Chondrocyte (in vitro differentiated cells): ENCODE measurements around the gene INPP5K. TPM values are rescaled to one million over a fixed set of nuclear protein-coding genes. Genes with fewer than 3 reads are reported as not detected.

ENCODE experiments used
- DNase-seq: peaks from one replicate; pipeline ENCODE4 v3.0.0; 2021; ENCODE audit warnings: mixed read lengths, low spot score
- H3K27ac Mint-ChIP-seq: one replicate; pipeline ENCODE4 v1.8.0; 2021; ENCODE audit warnings: mild to moderate bottlenecking, moderate library complexity, mixed read lengths; ENCODE audit not compliant: unreplicated experiment
- H3K27me3 Mint-ChIP-seq: 2 replicates; pipeline ENCODE4 v1.8.0; 2021; ENCODE audit warnings: low read depth, mixed read lengths
- H3K36me3 Mint-ChIP-seq: 2 replicates; pipeline ENCODE4 v1.8.0; 2021; ENCODE audit warnings: low read depth, mixed read lengths
- H3K4me1 Mint-ChIP-seq: 2 replicates; pipeline ENCODE4 v1.8.0; 2021; ENCODE audit warnings: low read depth, mild to moderate bottlenecking, mixed read lengths
- H3K4me3 Mint-ChIP-seq: one replicate; pipeline ENCODE4 v1.8.0; 2021; ENCODE audit warnings: mild to moderate bottlenecking, moderate library complexity, mixed read lengths; ENCODE audit not compliant: unreplicated experiment
- H3K9me3 Mint-ChIP-seq: 2 replicates; pipeline ENCODE4 v1.8.0; 2021; ENCODE audit warnings: low read depth, mixed read lengths
- CTCF ChIP-seq: fragments of 200-600 bp; sonication (generic); IDR thresholded peaks from 2 replicates; pipeline ENCODE4 v1.5.0; 2021; ENCODE audit warnings: antibody characterized with exemption, mild to moderate bottlenecking, moderate library complexity
- total RNA-seq: library from RNA; stranded (reverse); gene quantifications from 3 replicates; pipeline ENCODE4 v1.2.1, GENCODE V29; 2021

INPP5K gene
- total RNA-seq, 1 donor from 2014 or later: 34.3 TPM

GRCh38 chr17:1505586-1505985 lies 10.8 kb downstream of the INPP5K start:
- Mint-ChIP-seq H3K27me3 (no peaks in the 10 kb centered on the region), H3K4me1 (peaks cover 5% of the 10 kb centered on the region), H3K9me3 (no peaks in the 10 kb centered on the region), H3K27ac (no peak overlapping the region), H3K36me3 (peaks cover 18% of the 10 kb centered on the region), H3K4me3 (no peak overlapping the region)
- no peak for TF ChIP-seq CTCF
- DNase-seq: no peak

GRCh38 chr17:1504866-1505265 lies 11.5 kb downstream of the INPP5K start:
- peaks cover 18% of the 10 kb centered on the region for H3K36me3 Mint-ChIP-seq
- no peak overlapping the region for H3K27ac Mint-ChIP-seq
- TF ChIP-seq CTCF: no peak
- H3K4me3 Mint-ChIP-seq: no peak overlapping the region
- no peaks in the 10 kb centered on the region for H3K27me3 Mint-ChIP-seq
- H3K4me1 Mint-ChIP-seq: peaks cover 5% of the 10 kb centered on the region
- no peak for DNase-seq
- no peaks in the 10 kb centered on the region for H3K9me3 Mint-ChIP-seq

GRCh38 chr17:1503699-1504098 lies 12.7 kb downstream of the INPP5K start:
- Mint-ChIP-seq H3K4me1 (peaks cover 15% of the 10 kb centered on the region), H3K36me3 (peaks cover 12% of the 10 kb centered on the region), H3K4me3 (no peak overlapping the region), H3K27me3 (no peaks in the 10 kb centered on the region), H3K9me3 (no peaks in the 10 kb centered on the region), H3K27ac (no peak overlapping the region)
- TF ChIP-seq CTCF: no peak
- DNase-seq: no peak

GRCh38 chr17:1498869-1499268 lies 17.5 kb downstream of the INPP5K start:
- Mint-ChIP-seq H3K27me3 (no peaks in the 10 kb centered on the region), H3K9me3 (no peaks in the 10 kb centered on the region), H3K27ac (peak overlapping the region; percentile 54), H3K4me3 (no peak overlapping the region), H3K36me3 (peaks cover 1% of the 10 kb centered on the region), H3K4me1 (peaks cover 38% of the 10 kb centered on the region)
- no peak for DNase-seq
- TF ChIP-seq CTCF: no peak

GRCh38 chr17:1498233-1498632 lies 18.2 kb downstream of the INPP5K start:
- Mint-ChIP-seq H3K4me3 (no peak overlapping the region), H3K36me3 (no peaks in the 10 kb centered on the region), H3K9me3 (no peaks in the 10 kb centered on the region), H3K4me1 (peaks cover 44% of the 10 kb centered on the region), H3K27ac (peak overlapping the region; percentile 57), H3K27me3 (no peaks in the 10 kb centered on the region)
- no peak for DNase-seq
- no peak for TF ChIP-seq CTCF
